ENCODE results near the gene DRAM2.

- TF ChIP-seq CTCF (IDR thresholded peaks at IDR 0.05; ENCODE audit: low read depth, low read length) (no peak), POLR2A (IDR thresholded peaks at IDR 0.05; ENCODE audit: extremely low read depth, insufficient read length) (no peak)
Observed at GRCh38 chr1:111082421-111083203, 57.3 kb downstream of the DRAM2 start.

Measured in NB4 (cell line).